ENCODE measurements around the gene KDM3B. TPM values are rescaled to one million over a fixed set of nuclear protein-coding genes. Genes with fewer than 3 reads are reported as not detected.

KDM3B gene
- total and polyA plus RNA-seq, 2 donors (not counting 1 experiment from before 2014, with no cell fraction given): 23.6 to 49.4 TPM

GRCh38 chr5:138350563-138350890, 2.0 kb upstream of the KDM3B start:
- H4K20me1 ChIP-seq (ENCODE audit: control insufficient read depth, extremely low read depth, insufficient read depth, low read length): no peaks in the 10 kb centered on the region
- H3K79me2 ChIP-seq (ENCODE audit: control insufficient read depth, insufficient read depth, low read length): peaks cover 25% of the 10 kb centered on the region
- DNase-seq (ENCODE audit: low read depth in 2 of 2): no peak
- H3K4me3 ChIP-seq (replicated peaks in 1 of 4; ENCODE audit: control extremely low read depth in 1 of 4, insufficient read depth in 1 of 4, low read depth in 3 of 4, low read length in 4 of 4): no peak overlapping the region
- no peaks in the 10 kb centered on the region for H3K4me1 ChIP-seq (ENCODE audit: control insufficient read depth, extremely low read depth, insufficient read depth, low read length)
- H3K27me3 ChIP-seq (ENCODE audit: control insufficient read depth, insufficient read depth, low read length): no peaks in the 10 kb centered on the region
- H3K9me3 ChIP-seq (ENCODE audit: control insufficient read depth, insufficient read depth, low read depth, low read length): peaks cover 3% of the 10 kb centered on the region
- TF ChIP-seq CTCF (conservative IDR thresholded peaks at IDR 0.05 in 1 of 2, IDR thresholded peaks at IDR 0.05 in 1 of 2; ENCODE audit: low read depth in 1 of 2, low read length in 2 of 2): no peak
- TF ChIP-seq EZH2 (IDR thresholded peaks at IDR 0.05; ENCODE audit: low read length, missing control alignments): no peak
- peaks cover 14% of the 10 kb centered on the region for H3K36me3 ChIP-seq (ENCODE audit: control insufficient read depth, insufficient read depth, low read length)
- H2AFZ ChIP-seq (ENCODE audit: low read length): no peak overlapping the region
- no peak overlapping the region for H3K9ac ChIP-seq (ENCODE audit: insufficient read depth, low read length)
- H3K4me2 ChIP-seq (ENCODE audit: extremely low read depth, insufficient read depth, low read length): no peak overlapping the region
- no peak overlapping the region for H3K27ac ChIP-seq (ENCODE audit: insufficient read depth, low read length)

GRCh38 chr5:138351056-138351455, 1.4 kb upstream of the KDM3B start:
- DNase-seq (ENCODE audit: low read depth in 2 of 2): peak; percentile 75 to 85
- Histone ChIP-seq H3K9me3 (ENCODE audit: control insufficient read depth, insufficient read depth, low read depth, low read length) (peaks cover 3% of the 10 kb centered on the region), H3K79me2 (ENCODE audit: control insufficient read depth, insufficient read depth, low read length) (peaks cover 30% of the 10 kb centered on the region), H3K4me2 (ENCODE audit: extremely low read depth, insufficient read depth, low read length) (no peak overlapping the region), H3K4me3 (replicated peaks in 1 of 4; ENCODE audit: control extremely low read depth in 1 of 4, insufficient read depth in 1 of 4, low read depth in 3 of 4, low read length in 4 of 4) (no peak overlapping the region), H3K9ac (ENCODE audit: insufficient read depth, low read length) (no peak overlapping the region), H3K36me3 (ENCODE audit: control insufficient read depth, insufficient read depth, low read length) (peaks cover 12% of the 10 kb centered on the region), H2AFZ (ENCODE audit: low read length) (no peak overlapping the region), H3K4me1 (ENCODE audit: control insufficient read depth, extremely low read depth, insufficient read depth, low read length) (no peaks in the 10 kb centered on the region), H4K20me1 (ENCODE audit: control insufficient read depth, extremely low read depth, insufficient read depth, low read length) (no peaks in the 10 kb centered on the region), H3K27me3 (ENCODE audit: control insufficient read depth, insufficient read depth, low read length) (no peaks in the 10 kb centered on the region), H3K27ac (ENCODE audit: insufficient read depth, low read length) (no peak overlapping the region)
- TF ChIP-seq EZH2 (IDR thresholded peaks at IDR 0.05; ENCODE audit: low read length, missing control alignments) (no peak), CTCF (conservative IDR thresholded peaks at IDR 0.05 in 1 of 2, IDR thresholded peaks at IDR 0.05 in 1 of 2; ENCODE audit: low read depth in 1 of 2, low read length in 2 of 2) (no peak)

GRCh38 chr5:138351517-138351916, 968 bp upstream of the KDM3B start:
- Histone ChIP-seq H3K27ac (ENCODE audit: insufficient read depth, low read length) (no peak overlapping the region), H3K9ac (ENCODE audit: insufficient read depth, low read length) (no peak overlapping the region), H3K4me1 (ENCODE audit: control insufficient read depth, extremely low read depth, insufficient read depth, low read length) (no peaks in the 10 kb centered on the region), H3K27me3 (ENCODE audit: control insufficient read depth, insufficient read depth, low read length) (no peaks in the 10 kb centered on the region), H2AFZ (ENCODE audit: low read length) (no peak overlapping the region), H4K20me1 (ENCODE audit: control insufficient read depth, extremely low read depth, insufficient read depth, low read length) (no peaks in the 10 kb centered on the region), H3K36me3 (ENCODE audit: control insufficient read depth, insufficient read depth, low read length) (peaks cover 11% of the 10 kb centered on the region), H3K79me2 (ENCODE audit: control insufficient read depth, insufficient read depth, low read length) (peaks cover 35% of the 10 kb centered on the region), H3K4me3 (replicated peaks in 1 of 4; ENCODE audit: control extremely low read depth in 1 of 4, insufficient read depth in 1 of 4, low read depth in 3 of 4, low read length in 4 of 4) (no peak overlapping the region), H3K4me2 (ENCODE audit: extremely low read depth, insufficient read depth, low read length) (no peak overlapping the region), H3K9me3 (ENCODE audit: control insufficient read depth, insufficient read depth, low read depth, low read length) (peaks cover 3% of the 10 kb centered on the region)
- TF ChIP-seq EZH2 (IDR thresholded peaks at IDR 0.05; ENCODE audit: low read length, missing control alignments) (no peak), CTCF (conservative IDR thresholded peaks at IDR 0.05 in 1 of 2, IDR thresholded peaks at IDR 0.05 in 1 of 2; ENCODE audit: low read depth in 1 of 2, low read length in 2 of 2) (no peak)
- DNase-seq (ENCODE audit: low read depth in 2 of 2): no peak
